Smooth muscle cell (in vitro differentiated cells): ENCODE data around the gene GPC6. TPM values are rescaled to one million over a fixed set of nuclear protein-coding genes. Genes with fewer than 3 reads are reported as not detected.

Source experiments
- DNase-seq: peaks from one replicate; lab custom pipeline; 2025; ENCODE audit not compliant: unreplicated experiment; lab: John Stamatoyannopoulos, UW
- H2AFZ ChIP-seq: fragments of 200-600 bp; sonication (generic); 2 replicates; pipeline ENCODE4 v1.6.0; 2016; ENCODE audit warnings: antibody characterized with exemption, low read depth, mild to moderate bottlenecking
- H3F3A ChIP-seq: fragments of 200-600 bp; sonication (generic); 2 replicates; pipeline ENCODE4 v1.6.0; 2017; ENCODE audit warnings: antibody characterized with exemption, low read depth
- H3K27ac ChIP-seq: fragments of 200-600 bp; sonication (generic); 2 replicates; pipeline ENCODE4 v1.5.1; 2016; ENCODE audit warnings: low read depth, mild to moderate bottlenecking
- H3K27me3 ChIP-seq: fragments of 200-600 bp; sonication (generic); 2 replicates; pipeline ENCODE4 v1.6.1; 2016; ENCODE audit warnings: low read depth, mild to moderate bottlenecking
- H3K36me3 ChIP-seq: fragments of 200-600 bp; sonication (generic); 2 replicates; pipeline ENCODE4 v1.5.1; 2016; ENCODE audit warnings: low read depth
- H3K4me1 ChIP-seq: fragments of 200-600 bp; sonication (generic); 2 replicates; pipeline ENCODE4 v1.5.1; 2016; ENCODE audit warnings: low read depth
- H3K4me2 ChIP-seq: fragments of 200-600 bp; sonication (generic); 2 replicates; pipeline ENCODE4 v1.6.0; 2016; ENCODE audit warnings: mild to moderate bottlenecking
- H3K4me3 ChIP-seq: fragments of 200-600 bp; sonication (generic); 2 replicates; pipeline ENCODE4 v1.5.1; 2016; ENCODE audit warnings: mild to moderate bottlenecking
- H3K79me2 ChIP-seq: fragments of 200-600 bp; sonication (generic); 2 replicates; pipeline ENCODE4 v1.6.0; 2016; ENCODE audit warnings: low read depth, mild to moderate bottlenecking
- H3K9ac ChIP-seq: fragments of 200-600 bp; sonication (generic); 2 replicates; pipeline ENCODE4 v1.6.0; 2016; ENCODE audit warnings: low read depth
- H3K9me3 ChIP-seq: fragments of 200-600 bp; sonication (generic); replicated peaks from 2 replicates; pipeline ENCODE4 v1.5.1; 2016; ENCODE audit warnings: low read depth
- H4K20me1 ChIP-seq: fragments of 200-600 bp; sonication (generic); 2 replicates; pipeline ENCODE4 v1.6.0; 2016; ENCODE audit warnings: low read depth
- WGBS: methylation state at CpG from one replicate; pipeline ENCODE4 v1.1.7; 2016; ENCODE audit warnings: low lambda C conversion rate; 5-methylcytosine and 5-hydroxymethylcytosine counted together
- polyA plus RNA-seq: library from polyadenylated mRNA; unstranded; fragments of >200 nt; fragmentation: Nextera tagmentation; extraction: Ambion mirVana; gene quantifications from 2 replicates; pipeline ENCODE4 v1.2.1, GENCODE V29; 2016
- total RNA-seq: library from RNA; depleted of rRNA; stranded (reverse); fragments of >200 nt; gene quantifications from 2 replicates; pipeline ENCODE4 v1.2.3, GENCODE V29; 2014
- TF ChIP-seq, protein P1 (sequence below): fragments of 200-600 bp; sonication (generic); IDR thresholded peaks from 2 replicates; pipeline ENCODE4 v1.5.1; 2017; ENCODE audit warnings: borderline replicate concordance, mild to moderate bottlenecking, antibody characterized with exemption; ENCODE audit not compliant: insufficient read depth, poor library complexity, severe bottlenecking

Gene GPC6
- total and polyA plus RNA-seq, 2 experiments from 2014 or later, result 19.7 to 68.5 TPM

- Histone ChIP-seq H3K27ac (no peak overlapping the region), H3K9ac (no peak overlapping the region), H3K4me3 (no peak overlapping the region), H3F3A (no peaks in the 10 kb centered on the region), H3K79me2 (peaks cover 18% of the 10 kb centered on the region), H4K20me1 (peaks cover 33% of the 10 kb centered on the region), H3K27me3 (no peaks in the 10 kb centered on the region), H3K9me3 (no peaks in the 10 kb centered on the region), H3K36me3 (no peaks in the 10 kb centered on the region), H2AFZ (no peak overlapping the region), H3K4me2 (no peak overlapping the region), H3K4me1 (no peaks in the 10 kb centered on the region)
- DNase-seq, result no peak
- 77% methylated on average over 3 of the region's 3 CpGs for WGBS
- TF ChIP-seq, protein P1, sequence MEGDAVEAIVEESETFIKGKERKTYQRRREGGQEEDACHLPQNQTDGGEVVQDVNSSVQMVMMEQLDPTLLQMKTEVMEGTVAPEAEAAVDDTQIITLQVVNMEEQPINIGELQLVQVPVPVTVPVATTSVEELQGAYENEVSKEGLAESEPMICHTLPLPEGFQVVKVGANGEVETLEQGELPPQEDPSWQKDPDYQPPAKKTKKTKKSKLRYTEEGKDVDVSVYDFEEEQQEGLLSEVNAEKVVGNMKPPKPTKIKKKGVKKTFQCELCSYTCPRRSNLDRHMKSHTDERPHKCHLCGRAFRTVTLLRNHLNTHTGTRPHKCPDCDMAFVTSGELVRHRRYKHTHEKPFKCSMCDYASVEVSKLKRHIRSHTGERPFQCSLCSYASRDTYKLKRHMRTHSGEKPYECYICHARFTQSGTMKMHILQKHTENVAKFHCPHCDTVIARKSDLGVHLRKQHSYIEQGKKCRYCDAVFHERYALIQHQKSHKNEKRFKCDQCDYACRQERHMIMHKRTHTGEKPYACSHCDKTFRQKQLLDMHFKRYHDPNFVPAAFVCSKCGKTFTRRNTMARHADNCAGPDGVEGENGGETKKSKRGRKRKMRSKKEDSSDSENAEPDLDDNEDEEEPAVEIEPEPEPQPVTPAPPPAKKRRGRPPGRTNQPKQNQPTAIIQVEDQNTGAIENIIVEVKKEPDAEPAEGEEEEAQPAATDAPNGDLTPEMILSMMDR, result no peak
Observed at GRCh38 chr13:93356469-93356868, 129.9 kb downstream of the GPC6 start.

GRCh38 chr13:93360021-93360420 is 133.4 kb downstream of the GPC6 start:
- Histone ChIP-seq H2AFZ (no peak overlapping the region), H3K79me2 (peaks cover 8% of the 10 kb centered on the region), H3K9me3 (no peaks in the 10 kb centered on the region), H4K20me1 (peaks cover 34% of the 10 kb centered on the region), H3K36me3 (no peaks in the 10 kb centered on the region), H3K4me2 (no peak overlapping the region), H3F3A (no peaks in the 10 kb centered on the region), H3K4me1 (no peaks in the 10 kb centered on the region), H3K4me3 (no peak overlapping the region), H3K27me3 (no peaks in the 10 kb centered on the region), H3K27ac (no peak overlapping the region), H3K9ac (no peak overlapping the region)
- 88% methylated on average over 4 of the region's 4 CpGs for WGBS
- TF ChIP-seq, protein P1, result no peak
- no peak for DNase-seq

- WGBS, result 60% methylated on average over 3 of the region's 3 CpGs
- Histone ChIP-seq H4K20me1 (peaks cover 37% of the 10 kb centered on the region), H3K79me2 (peaks cover 20% of the 10 kb centered on the region), H3K27ac (no peak overlapping the region), H2AFZ (no peak overlapping the region), H3K4me3 (no peak overlapping the region), H3K9ac (no peak overlapping the region), H3K27me3 (no peaks in the 10 kb centered on the region), H3F3A (no peaks in the 10 kb centered on the region), H3K4me1 (no peaks in the 10 kb centered on the region), H3K36me3 (no peaks in the 10 kb centered on the region), H3K4me2 (no peak overlapping the region), H3K9me3 (no peaks in the 10 kb centered on the region)
- TF ChIP-seq, protein P1, result no peak
- DNase-seq, result no peak
Observed at GRCh38 chr13:93361703-93362102, 135.1 kb downstream of the GPC6 start.

- Histone ChIP-seq H3K4me2 (no peak overlapping the region), H3K9ac (no peak overlapping the region), H3K4me3 (no peak overlapping the region), H3K27me3 (no peaks in the 10 kb centered on the region), H2AFZ (no peak overlapping the region), H3K9me3 (no peaks in the 10 kb centered on the region), H3K27ac (no peak overlapping the region), H3K36me3 (no peaks in the 10 kb centered on the region), H4K20me1 (peaks cover 36% of the 10 kb centered on the region), H3K79me2 (peaks cover 28% of the 10 kb centered on the region), H3K4me1 (no peaks in the 10 kb centered on the region), H3F3A (no peaks in the 10 kb centered on the region)
- 57% methylated on average over 5 of the region's 5 CpGs for WGBS
- TF ChIP-seq, protein P1, result no peak
- DNase-seq, result no peak
Observed at GRCh38 chr13:93364166-93364565, 137.6 kb downstream of the GPC6 start.
